Measurements from ENCODE around the gene GPX4.

Gene GPX4, protein sequence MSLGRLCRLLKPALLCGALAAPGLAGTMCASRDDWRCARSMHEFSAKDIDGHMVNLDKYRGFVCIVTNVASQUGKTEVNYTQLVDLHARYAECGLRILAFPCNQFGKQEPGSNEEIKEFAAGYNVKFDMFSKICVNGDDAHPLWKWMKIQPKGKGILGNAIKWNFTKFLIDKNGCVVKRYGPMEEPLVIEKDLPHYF

GRCh38 chr19:1103708-1104310, at the start of gene GPX4:
Gene GPX4 (plus strand): TSS chr19:1103994. CDS start chr19:1104044, 50 bp downstream.
- peak; percentile 98 for DNase-seq

DNA sequence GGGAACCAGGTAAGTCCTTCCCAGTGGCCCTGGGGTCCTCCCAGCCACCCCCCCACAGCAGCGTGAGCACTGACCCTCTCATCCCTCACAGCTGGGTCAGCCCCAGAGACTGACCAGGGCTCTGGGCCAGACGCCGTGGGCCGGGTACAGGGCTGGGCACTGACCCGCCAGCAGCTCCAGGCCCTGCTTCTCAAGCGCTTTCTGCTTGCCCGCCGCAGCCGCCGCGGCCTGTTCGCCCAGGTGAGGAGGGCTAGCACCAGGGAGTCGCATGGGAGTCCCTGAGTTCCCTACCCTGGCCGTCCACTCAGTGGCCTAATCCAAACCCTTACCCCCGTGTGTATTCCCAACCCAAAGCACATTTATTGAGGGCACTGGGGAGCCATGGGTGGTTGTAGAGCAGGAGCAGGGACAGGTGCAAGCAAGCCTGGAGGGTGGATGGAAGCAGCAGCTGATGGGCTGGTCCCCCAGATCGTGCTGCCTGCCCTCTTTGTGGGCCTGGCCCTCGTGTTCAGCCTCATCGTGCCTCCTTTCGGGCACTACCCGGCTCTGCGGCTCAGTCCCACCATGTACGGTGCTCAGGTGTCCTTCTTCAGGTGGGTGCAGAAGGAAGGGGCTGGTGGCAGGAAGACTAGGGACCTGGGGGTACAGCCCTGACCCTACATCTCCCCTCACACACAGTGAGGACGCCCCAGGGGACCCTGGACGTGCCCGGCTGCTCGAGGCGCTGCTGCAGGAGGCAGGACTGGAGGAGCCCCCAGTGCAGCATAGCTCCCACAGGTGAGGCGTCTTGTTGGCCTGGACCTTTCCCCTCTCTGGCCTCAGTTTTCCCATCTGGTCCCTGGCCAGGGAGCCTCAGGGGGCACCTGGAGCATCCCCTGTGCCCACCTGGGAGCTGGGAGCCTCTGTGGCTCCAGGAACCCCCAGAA, 49.4 kb upstream of the GPX4 start:
- DNase-seq, result no peak

- no peak for DNase-seq
Observed at GRCh38 chr19:1055028-1055425, 48.8 kb upstream of the GPX4 start.

GRCh38 chr19:1055886-1056620, 47.7 kb upstream of the GPX4 start:
- no peak for DNase-seq

GRCh38 chr19:1057176-1057855, 46.5 kb upstream of the GPX4 start:
- peak; percentile 44 for DNase-seq

- DNase-seq, result no peak
Observed at GRCh38 chr19:1058112-1058511, 45.7 kb upstream of the GPX4 start.

- no peak for DNase-seq
Observed at GRCh38 chr19:1060689-1061088, 43.1 kb upstream of the GPX4 start.

- DNase-seq, result no peak
Observed at GRCh38 chr19:1061987-1062386, 41.8 kb upstream of the GPX4 start.

- DNase-seq, result no peak
Observed at GRCh38 chr19:1062387-1063029, 41.3 kb upstream of the GPX4 start.

GRCh38 chr19:1063030-1063908, 40.5 kb upstream of the GPX4 start:
- peak; percentile 57 for DNase-seq

DNA sequence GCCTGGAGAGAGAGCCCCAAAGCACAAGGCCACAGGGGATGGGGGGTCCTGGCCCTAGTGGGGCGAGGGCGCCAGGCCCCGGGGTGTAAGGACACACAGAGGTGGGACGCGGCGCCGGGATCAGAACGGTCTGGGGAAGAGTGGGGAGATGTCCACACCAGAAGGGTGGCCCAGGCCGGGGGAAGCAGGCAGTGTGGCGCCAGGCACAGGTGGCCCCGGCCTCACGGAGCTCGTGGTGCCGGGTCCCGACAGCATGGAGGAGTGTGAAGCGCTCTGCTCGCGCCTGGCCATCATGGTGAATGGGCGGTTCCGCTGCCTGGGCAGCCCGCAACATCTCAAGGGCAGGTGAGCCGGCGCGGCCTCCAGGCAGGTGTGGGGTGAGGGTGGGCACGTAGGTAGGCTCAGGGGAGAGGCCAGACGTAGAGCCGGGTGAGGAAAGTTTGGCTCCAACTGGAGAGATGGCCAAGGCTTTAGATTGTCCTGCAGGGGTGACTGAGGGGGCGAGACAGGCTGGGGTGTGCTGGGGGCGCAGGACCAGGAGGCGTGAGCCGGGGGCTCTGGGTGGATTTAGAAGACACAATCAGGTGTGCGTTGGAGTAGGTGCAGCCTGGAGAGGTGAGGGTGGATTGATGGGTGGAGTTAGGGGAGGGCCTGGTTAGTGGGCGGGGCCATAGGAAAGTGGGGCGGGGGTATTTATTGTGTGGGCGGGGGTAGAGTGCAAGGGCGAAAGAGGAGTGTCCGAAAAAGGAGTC, 39.7 kb upstream of the GPX4 start:
- no peak for DNase-seq

DNA sequence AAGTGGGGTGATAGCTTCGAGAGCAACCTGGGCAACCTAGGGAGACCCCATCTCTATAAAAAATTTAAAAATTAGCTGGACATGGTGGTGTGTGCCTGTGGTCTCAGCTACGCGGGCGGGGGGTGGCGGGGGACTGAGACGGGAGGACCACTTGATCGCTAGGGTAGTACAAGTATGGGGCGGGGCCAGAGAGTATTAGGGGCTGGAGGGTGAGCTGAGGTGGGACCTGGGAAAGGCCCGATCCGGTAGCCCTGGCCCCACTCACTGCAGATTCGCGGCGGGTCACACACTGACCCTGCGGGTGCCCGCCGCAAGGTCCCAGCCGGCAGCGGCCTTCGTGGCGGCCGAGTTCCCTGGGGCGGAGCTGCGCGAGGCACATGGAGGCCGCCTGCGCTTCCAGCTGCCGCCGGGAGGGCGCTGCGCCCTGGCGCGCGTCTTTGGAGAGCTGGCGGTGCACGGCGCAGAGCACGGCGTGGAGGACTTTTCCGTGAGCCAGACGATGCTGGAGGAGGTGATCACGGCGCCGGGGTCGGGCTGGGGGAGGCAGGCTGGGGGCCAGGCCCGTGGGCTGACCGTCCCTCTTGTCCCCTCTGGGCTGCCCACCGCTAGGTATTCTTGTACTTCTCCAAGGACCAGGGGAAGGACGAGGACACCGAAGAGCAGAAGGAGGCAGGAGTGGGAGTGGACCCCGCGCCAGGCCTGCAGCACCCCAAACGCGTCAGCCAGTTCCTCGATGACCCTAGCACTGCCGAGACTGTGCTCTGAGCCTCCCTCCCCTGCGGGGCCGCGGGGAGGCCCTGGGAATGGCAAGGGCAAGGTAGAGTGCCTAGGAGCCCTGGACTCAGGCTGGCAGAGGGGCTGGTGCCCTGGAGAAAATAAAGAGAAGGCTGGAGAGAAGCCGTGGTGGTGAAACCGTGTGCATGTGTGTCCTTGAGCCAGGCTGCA, 38.9 kb upstream of the GPX4 start:
- DNase-seq, result peak; percentile 80

DNA sequence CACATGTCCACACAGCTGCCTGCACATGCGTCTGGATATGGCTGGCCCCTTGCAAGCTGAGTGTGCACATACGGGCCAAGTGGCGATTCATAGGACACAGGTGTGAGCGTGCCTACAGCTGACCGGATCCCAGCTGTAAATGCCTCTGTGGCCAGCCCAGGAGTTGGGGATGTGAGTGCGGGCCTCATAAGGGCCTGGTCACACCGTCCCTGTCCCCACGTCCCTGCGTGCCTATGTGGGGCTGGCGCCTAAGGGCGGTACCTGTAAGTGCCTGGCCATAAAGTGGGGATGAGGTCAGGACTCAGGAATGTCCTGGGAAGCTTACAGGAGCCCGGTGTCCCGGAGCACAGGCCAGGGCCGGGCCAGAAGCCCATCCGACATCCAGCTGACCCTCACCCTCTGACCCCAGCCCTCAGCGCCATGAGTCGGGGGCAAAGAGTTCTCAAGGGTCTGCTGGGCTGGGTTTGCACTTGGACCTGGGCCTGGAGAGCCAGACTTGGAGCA, 38.1 kb upstream of the GPX4 start:
- DNase-seq, result no peak

- DNase-seq, result no peak
Observed at GRCh38 chr19:1066251-1066747, 37.5 kb upstream of the GPX4 start.

DNA sequence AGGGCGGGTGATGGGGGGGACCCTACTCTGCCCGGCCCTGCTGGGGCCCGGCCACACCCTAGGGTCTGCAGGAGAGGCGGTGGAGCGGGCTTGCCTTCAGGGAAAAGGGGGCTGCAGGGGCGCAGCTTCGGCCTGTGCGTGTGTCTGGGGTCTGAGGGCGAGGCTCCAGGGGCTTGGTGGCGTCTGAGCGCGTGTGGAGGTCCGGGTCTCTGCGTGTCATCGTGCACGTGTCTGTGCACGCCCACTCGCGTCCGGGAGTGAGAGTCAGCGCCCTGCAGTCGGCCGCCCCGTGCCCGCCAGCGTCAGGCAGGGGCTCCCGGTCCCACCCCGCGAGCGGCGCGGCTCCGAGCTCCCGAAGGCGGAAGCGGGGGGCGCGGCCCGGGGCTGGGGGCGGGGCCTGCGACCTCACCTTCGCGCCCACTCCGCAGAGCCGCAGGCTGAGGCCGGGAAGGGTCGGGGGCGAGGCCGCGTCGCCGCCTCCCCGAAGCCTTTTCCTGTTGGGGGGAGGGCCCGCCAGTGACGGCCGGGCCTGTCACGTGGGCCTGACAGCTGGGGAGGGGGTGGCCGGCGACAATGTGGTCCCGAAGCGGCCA, 37.0 kb upstream of the GPX4 start, which contains the start of gene ARHGAP45:
ARHGAP45 (plus strand) TSS at position 420 of the 593 bp plus-strand sequence. CDS start 239 bp downstream, outside the sequence.
- DNase-seq, result peak; percentile 83

DNA sequence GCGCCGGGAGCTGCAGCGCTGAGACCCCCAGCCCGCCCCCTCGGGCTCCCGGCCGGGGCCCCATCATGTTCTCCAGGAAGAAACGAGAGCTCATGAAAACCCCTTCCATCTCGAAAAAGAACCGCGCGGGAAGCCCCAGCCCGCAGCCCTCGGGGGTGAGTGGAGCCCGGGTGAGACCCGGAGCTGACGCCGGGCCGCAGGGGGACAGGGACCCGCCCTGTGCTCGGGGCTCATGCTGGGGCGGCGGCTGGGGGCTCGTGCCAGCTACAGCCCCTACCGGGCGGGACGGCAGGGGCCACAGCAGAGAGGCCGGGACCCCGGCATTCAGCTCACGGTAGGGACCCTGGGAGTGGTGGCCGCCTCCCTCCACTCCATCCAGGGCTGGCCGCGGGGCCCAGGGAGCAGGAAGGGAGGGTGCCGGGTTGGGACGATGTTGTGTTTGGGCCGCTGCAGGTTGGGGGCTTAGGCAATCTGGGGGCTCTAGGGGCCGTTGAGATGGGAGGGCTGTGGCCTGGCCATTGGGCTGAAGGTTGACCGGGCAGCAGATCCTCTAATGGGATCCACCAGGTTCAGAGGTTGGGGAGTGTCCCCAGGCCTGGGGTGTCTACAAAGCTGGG, 36.3 kb upstream of the GPX4 start:
- no peak for DNase-seq
